ENCODE measurements around the gene NAMPT.

The NAMPT gene

DNA sequence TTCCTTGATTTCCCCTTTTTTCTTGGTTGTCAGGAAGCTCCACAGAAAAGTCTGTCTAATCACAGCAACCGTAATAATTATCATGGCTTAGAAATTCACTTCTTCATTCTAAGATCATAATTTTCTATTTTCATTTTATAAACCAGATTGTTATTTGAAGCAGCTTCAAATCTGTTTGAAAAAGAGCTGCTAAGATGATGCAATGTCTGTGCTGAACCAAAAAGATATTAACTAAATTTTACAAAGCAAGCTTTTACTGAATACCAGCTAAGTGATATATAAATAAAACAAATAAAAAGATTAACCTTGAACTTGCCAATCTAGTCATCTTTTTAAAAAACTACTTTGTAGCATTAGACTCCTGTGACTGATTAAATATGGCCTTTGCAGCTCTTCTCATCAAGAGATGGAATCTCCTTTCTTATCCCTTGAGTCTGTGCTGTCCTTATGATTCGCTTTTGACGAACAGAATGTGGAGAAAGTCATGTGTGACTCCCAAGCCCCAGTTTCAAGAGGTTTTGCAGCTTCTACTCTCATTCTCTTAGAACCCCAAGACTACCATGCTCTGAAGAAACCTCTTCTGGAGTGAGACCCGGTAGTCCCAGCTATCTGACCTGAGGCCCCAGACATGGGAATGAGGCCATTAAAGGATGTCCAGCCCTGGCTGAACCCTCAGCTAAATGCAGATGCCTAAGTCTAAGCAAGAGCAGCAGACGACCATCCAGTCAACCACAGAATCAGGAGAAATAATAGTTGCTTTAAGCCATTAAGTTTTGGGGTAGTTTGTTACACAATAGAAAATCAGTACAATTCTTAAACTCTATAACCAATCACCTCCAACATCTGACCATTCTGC is 14.4 kb downstream of the NAMPT start:
- no peak for DNase-seq

DNA sequence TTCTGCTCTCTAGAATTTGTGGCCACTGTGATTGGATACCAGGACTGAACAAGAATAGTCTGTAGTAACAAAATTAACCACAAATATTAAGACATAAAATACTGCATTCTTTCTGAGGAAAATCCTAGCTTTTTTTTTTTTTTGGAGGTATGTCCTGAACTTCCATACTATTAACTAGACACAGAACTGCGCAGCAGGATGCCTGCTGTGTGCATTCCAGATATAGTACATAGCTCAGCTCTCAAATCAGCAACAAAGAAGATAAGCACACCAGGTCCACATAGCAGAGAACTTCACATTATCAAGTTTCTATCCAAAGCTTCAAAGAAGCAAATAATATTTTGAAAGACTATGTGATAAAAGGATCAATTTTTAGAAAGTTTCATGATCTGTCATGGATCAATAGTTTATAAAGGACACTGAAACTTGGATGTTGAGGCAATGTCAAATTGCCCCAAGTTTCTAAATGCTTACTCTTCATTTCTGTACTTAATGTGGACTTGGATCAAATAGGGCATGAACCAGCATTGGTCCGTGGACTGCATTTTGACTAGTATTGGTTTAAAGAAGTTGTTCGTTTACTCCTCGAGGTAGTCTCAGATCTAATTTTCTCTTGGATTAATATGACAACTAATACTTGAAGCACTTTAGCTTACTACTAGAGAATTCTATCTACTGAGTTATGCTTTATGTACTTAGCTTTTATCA is 15.4 kb downstream of the NAMPT start:
- no peak for DNase-seq

GRCh38 chr7:106265133-106265532 is 19.6 kb downstream of the NAMPT start:
- DNase-seq: no peak

DNA sequence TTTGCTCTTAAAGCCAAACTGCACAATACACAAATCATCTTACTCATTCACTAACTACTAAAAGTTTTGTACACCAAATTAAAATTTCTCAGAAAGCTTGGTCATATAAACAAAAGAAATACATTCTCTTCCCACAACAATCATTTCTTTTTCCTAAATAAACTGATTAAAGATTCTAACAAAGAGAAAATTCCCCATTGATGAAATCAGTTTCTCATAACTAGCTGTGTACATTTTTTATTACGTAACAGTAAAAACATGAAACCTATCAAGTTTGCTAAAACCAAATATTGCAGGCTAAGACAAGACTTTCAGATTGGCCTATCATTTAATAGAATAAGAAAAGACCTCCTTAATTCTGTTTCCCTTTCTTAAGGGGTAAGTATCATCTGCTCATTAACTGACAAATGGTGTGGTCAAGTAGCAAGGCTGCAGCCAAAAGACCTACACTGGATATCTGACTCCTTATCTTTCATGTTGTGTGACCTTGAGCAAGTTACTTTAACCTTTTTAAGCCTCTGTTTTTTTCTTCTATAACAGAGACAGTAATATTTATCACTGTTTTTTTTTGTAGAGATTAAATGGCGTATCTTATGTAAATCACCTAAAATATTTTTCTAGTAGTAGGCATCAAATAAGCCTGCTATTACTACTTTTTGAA is 22.4 kb downstream of the NAMPT start:
- no peak for DNase-seq

DNA sequence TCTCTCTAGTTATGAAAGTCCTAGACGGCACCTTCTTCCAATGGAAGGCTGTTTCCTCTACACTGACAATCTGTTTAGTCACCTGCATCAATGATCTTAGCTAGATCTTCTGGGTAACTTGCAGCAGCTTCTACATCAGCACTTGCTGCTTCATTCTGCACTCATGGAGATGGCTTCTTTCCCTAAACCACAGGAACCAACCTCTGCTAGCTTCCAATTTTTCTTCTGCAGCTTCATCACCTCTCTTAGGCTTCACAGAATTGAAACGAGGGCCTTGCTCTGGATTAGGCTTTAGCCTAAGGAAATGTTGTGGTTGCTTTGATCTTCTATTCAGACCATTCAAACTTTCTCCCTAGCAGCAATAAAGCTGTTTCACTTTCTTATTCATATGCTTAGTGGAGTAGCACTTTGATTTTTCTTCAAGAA is 24.6 kb downstream of the NAMPT start:
- no peak for DNase-seq

- no peak for DNase-seq
Observed at GRCh38 chr7:106258789-106259188, 26.0 kb downstream of the NAMPT start.

DNA sequence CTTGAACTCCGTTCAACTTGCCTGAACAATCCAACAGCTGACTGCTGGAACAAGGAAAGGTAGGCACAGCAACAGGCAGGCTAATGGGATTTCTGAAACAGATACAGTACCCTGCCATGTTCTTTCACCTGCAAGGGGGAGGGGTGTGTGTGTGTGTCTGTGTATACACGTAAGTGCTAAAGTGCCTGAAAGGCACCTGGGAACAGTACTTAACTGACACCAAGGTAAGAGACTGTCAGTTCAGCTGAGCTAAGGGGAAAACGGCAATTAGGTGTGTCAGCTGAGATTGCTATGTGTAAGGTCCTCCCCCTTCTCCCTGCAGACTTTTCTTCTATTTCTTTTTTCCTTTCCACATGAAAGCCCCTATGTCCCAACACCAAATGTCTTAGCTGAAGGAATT is 27.0 kb downstream of the NAMPT start:
- DNase-seq: no peak

- DNase-seq: no peak
Observed at GRCh38 chr7:106256144-106256543, 28.6 kb downstream of the NAMPT start.

DNA sequence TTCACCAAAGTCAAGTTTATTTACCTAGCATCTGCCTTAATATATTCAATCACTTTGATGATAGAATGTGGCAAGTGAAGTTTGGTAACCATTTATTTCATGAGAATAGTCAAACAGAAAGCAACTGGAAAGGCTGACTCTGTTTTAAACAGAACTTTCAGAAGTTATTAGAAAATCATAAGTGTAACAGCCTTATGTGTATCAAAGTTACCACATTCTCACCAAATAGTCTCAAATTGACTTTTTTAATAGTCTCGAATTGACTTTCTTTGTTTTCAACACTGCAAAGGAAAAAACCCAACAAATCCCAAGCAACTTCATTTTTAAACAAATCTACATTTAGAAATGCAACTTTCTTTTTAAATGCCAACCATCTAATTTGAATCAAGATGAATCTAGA is 29.5 kb downstream of the NAMPT start:
- DNase-seq: no peak

DNA sequence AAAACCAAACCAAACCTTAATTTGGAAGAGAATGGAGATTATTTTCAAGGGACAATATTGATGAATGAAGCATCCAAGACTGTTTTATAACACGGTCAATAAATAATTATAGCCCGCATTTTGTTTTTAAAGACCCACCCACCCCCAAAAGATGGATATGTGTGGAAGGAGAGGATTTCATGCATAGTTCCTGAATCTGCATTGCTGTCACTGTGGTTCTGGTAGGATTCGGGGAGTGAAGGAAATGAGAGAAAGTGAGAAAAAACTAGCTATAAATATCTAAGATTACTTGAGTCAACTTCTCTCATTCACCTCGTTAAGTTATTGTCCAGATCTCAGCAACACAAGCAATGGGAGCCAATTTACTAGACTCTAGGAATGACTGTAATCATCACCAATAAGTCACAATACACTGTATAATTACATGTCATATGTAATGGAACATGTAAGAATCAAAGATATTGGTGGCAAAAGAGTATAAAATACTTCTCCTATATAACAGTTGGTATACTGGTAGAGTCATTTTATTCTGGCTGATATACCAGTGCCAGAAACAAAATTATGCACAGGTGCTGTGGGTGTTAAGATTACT is 30.2 kb downstream of the NAMPT start:
- DNase-seq: no peak

DNA sequence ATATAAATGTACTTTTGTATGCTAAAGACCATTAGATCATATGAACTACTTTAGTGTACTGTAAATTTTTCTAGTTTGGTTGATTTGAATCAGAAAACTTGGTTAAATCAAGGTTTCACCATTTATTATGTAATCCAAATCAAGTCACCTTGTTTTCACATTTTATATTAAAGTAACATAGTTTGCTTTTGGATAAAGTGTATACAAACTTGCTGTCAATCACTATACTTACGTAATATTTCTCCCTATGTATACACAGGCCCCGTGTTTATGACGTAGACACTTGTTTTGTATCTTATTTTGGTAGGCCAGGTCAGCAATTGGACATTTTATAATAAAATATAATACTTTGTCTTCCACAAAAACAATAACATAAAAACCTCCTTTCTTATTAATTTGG is 32.2 kb downstream of the NAMPT start:
- no peak for DNase-seq

DNA sequence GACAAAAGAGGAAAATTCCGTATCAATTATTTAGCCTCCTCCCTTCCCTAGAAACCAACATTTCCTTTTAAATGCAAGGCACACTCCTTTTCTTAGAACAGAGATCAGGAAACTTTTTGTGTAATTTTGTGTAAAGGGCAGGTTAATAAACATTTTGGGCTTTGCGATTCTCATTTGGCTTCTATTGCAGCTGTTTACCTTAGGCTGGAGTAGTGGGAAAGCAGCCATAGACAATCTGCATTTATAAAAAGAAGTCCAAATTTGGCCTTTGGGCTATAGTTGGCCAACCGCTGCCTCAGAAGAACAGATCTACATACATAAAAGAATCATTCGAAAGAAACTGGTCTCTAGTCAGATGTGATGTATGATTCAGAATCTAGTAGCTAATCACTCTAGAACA is 35.3 kb downstream of the NAMPT start:
- no peak for DNase-seq

- no peak for DNase-seq
Observed at GRCh38 chr7:106248600-106248999, 36.2 kb downstream of the NAMPT start.

DNA sequence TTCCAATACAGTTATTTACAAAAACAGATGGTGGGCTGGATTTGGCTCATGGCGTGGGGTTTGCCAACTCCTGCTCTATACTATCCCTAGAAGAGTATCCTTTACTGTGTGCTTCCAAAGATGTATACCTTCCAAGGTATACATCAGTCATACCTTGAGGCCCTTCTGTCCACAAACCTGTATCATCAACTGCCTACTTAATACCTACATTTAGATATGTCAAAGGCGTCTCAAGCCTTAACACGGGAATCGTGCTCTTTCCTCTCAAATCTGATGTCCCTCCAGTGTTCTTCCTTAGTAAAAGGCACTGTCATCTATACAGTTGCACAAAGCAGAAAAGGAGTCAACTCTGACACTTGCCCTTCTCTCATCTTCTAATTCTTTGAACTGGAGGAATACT is 36.9 kb downstream of the NAMPT start:
- no peak for DNase-seq

DNA sequence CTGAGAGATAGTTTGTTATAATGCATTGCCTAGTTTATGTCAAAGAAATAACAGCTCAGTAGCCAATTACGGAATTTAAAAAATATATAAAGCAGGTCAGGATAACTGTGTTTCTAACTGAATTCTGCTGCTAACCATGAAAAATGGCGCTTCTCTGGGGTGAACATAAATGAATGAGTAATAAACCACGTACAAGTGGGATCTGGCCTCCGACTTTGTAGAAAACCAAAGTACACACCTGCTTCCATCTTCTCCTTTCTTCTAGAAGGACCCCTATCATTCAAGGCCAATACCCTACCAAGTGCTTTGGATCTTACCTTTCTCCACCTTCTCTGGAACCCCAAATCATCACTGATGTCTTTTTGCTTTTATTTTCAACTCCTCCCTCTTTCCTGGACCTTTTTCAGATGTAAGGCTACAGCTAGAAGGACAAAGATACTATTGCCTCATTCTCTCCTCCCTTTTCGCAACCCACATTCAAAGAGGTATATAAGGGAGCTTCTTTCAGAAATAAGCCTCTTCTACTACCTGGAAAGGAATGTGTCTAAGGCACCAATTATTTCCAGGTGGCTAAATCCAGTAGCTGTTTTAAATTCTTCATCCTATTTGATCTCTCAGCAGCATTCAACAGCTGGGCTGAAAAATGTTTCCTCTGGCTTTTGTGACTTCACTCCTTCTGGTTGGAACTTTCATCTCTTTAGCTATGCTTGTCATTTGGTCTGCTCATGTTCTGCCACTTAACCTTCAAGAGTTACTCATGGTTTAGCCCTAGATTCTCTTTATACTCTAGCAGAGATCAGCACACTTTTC is 37.7 kb downstream of the NAMPT start:
- no peak for DNase-seq

DNA sequence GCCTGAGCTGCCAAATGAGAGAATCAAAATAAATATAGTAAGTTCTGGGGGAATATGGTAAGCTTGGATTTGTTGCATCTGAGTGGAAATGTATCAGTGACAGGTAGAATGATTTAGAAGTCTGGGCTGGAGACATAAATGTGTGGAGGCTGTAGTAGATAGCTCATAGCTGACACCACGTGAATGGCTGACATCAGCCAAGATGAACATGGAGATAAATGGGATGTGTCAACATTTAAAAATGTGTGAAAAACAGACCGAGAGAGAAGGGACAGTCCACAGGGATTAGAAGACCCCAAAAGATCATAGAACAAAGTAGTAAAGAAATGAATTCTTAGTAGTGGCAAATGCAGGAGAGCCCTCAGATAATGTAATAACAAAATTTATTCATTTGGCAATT is 40.9 kb downstream of the NAMPT start:
- no peak for DNase-seq

DNA sequence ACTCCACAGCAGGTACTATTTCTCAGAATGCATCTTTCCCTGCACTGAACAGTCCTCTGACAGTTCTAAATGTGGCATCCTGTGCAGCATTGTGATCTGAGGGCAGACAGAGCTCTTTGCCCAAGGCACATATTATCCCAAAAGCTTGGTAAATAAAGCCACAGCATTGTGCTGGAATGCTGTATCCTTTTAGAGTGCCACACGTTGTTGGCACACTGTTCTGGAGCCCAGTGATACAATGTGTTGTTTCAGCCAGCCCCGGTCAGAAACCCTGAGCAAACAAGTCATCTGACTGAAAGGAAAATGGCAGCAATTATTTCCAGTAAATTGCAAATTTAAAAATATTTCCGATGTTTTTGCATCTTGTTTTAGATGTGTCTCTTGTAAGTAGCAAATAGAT is 45.4 kb downstream of the NAMPT start:
- DNase-seq: no peak

- DNase-seq: no peak
Observed at GRCh38 chr7:106238830-106239229, 46.0 kb downstream of the NAMPT start.

- no peak for DNase-seq
Observed at GRCh38 chr7:106236065-106236464, 48.7 kb downstream of the NAMPT start.

DNA sequence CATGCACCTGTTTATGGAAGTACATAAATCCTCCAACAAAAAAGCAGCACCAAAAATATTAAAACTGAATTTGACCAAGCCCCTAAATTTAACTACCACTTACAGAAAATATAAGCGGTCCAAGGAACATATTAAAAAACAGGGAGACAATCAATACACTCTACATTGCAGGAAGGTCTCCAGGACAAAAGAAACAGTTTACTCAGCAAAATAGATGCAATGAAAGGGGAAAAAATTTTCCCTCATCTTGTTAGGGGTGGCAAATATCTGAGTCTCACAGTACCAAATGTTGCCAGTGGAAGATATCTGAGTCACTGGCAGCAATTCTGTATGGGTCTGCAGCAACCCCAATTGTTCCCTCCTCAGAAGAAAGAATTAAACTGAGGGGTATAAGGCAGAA is 50.4 kb downstream of the NAMPT start:
- DNase-seq: no peak

DNA sequence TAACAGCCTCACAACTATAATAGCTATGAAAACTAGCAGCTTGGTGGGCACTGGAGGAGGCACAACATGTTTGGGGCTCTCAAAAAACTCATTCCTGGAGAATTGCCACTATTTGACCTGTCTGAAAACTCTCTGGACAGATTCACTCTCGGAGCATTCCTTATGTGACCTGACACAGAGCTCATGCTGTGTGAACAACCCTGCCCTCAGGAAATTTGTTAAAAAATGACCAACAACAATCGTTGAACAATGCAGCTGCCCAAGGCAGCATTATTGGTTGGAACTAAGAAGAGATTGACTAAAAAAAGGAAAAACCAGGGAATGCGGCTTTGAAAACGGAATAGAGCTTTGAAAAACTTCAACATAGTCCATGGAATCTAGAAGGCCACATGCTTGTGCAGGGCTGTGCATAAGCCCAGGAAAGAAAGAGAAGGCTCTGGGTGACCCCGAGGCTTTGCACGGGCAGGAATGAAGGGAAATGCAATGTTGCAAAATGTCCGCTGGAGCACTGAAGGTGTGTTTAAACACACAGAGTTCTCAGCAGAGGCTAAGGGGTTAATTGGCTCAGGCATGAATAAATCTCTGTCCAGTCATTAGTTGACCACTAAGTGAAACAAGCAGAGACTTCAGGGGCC is 52.8 kb downstream of the NAMPT start:
- no peak for DNase-seq

- DNase-seq: no peak
Observed at GRCh38 chr7:106225856-106226255, 58.9 kb downstream of the NAMPT start.
